CD4-positive, alpha-beta T cell treated with Interleukin-4 for 1 hour (primary cell): ENCODE measurements around the gene GNAQ.

ENCODE experiments used
- DNase-seq, 2 donors: peaks; one replicate each; pipeline ENCODE4 v3.0.0-alpha.2; 2020 to 2022

The GNAQ gene

GRCh38 chr9:77834898-77835488, 196.6 kb downstream of the GNAQ start:
- no peak for DNase-seq

GRCh38 chr9:77833561-77834429, 197.8 kb downstream of the GNAQ start:
- DNase-seq = no peak

DNA sequence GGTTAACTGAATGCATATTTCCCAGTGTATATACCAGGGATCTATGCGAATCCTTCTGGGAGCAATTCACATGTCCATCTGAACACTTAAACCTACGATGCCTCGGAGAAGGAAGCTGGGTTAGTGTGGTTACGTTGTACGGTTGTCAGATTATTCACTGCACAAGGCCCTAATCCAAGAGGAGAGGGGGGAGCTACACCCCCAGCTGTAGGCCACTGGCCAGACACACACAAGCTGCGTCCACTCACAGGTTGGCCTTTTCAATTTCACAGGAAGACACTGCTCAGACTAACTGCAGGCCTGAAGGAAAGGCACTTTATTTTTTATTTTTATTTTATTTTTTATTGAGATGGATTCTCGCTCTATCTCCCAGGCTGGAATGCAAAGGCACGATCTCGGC, 199.0 kb downstream of the GNAQ start:
- no peak for DNase-seq

- no peak for DNase-seq
These were observed 199.8 kb downstream of the GNAQ start for GRCh38 chr9:77831781-77832180.

GRCh38 chr9:77830618-77831285, 200.9 kb downstream of the GNAQ start:
- peak in 1 of 2 donors; percentile 14 for DNase-seq

GRCh38 chr9:77829420-77829819, 202.2 kb downstream of the GNAQ start:
- DNase-seq = no peak

DNA sequence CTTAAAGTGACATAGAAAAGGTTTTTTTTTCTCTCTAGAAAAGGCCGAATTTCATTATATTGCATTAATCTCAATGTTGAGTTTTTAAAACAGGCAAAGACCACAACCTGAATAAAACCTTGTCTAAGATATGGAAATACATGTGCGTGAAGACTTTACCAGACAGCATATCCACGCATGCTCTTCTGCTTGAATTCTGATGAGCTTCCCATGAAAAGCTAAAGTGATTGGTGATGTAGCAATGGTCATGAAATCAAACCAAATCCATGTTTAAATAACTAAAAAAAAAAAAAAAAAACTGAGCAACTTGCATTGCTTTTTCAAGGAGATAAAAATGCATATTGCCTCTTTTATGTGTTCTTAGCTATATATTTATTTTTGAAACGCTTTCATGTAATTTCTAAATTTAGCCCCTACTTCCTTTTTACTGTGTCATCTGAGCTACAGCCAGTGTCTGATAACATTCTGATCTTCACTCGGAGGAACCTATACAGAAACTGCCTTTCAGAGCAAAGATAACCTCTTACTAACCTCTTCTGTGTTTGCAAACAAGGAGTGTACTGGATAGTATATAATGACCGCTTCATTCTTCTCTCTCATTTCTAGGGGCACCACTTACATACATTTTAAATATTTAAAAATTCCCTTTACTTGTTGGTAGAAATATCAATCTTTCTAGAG, 204.4 kb downstream of the GNAQ start:
- DNase-seq = no peak

- no peak for DNase-seq
These were observed 205.0 kb downstream of the GNAQ start for GRCh38 chr9:77826621-77827020.

DNA sequence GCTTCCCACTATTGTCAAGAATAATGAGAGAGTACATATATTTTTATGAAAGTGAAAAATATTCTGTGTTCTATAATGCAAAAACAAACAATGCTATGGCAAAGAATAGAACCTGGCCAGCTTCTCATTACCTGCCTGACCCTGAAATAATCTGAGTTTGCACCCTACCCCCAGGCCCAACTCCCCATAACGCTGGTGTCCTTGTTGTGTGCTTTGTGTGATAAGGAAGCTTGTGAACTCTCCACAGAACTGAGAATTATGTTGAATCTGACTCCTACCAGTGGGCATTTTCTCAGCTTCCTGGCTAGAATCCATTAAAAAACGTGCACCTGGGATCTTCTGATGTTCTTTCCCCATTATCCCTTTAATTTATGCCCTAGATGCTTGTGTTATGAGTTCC, 205.5 kb downstream of the GNAQ start:
- no peak for DNase-seq

DNA sequence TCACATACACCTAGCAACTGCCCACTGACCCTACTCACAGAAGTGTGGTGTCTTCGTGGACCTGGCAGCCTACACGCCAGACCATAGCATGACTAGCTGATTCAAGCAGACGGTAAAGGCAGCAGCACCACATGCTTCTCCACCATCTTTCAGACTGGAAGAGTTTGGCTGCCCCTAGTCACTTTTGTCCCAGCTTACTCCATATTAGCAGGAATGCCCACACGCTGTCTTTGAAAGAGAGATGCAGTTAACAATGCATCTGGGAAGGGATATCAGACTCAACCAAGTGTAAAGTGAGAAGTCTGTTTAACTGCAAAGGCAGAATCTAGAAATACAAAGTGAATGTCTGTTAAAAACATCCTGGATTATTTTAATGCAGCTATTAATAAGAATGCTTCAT, 206.2 kb downstream of the GNAQ start:
- DNase-seq = no peak

DNA sequence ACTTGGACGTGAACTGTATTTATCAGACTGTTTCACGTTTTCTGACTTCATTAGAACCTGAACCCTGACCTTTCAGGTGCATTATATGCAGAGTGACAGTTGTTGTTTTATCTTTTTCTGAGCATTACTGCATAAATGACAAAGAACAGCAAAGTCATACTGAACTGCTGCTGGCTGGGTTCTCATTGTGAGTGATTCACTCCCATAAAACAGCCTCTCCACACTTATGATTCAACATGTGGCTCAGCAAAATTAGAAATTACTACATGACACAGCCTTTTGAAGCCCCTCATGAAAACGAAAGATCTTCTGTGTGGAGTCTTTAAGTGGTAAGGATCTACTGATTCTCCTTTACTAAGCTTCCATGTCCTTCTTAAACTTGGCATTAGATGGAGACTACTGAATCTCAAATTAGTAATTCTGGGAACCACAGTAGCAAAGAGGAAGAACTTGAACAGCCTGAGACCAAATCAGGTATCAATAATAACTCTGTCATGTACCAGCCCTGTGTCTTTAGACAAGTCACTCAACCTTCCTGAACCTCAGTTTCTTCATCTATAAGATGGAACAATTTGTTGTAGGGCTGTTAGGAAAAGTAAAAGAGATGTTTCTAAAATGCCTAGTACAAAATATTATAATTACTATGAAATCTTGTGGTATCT, 211.2 kb downstream of the GNAQ start:
- DNase-seq = no peak

- no peak for DNase-seq
These were observed 212.0 kb downstream of the GNAQ start for GRCh38 chr9:77819657-77820056.

DNA sequence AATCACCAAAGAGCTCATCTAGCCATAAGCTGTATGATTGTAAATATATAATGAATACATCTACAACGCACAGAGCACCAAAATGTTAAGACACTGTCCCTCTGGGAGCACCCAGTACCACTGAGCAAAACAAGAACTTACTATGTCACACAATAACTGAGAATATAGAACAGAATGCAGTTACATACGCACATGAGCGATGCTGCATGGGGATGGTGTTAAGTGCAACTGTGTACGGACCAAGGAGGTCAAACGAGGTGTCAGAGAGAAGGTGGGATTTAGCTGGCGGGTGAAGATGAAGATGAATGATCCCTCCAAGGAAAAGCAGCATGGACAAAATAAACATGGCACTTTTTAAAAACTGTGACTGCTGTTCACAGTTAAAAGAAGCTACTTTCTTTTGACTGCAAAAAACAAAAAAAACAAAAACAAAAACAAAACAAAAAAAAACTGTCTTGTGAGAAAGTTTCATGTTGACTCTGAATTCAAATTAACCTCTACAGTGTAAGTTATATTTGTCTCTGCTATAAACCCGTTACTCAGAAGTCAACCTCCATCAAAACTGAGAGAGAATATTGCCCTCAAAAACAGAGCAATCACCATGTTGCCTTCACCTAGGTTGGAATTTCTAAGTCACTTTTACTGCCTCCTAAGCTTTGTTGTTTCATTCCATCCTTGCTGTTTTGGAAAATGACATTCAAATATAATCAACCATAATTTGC, 213.9 kb downstream of the GNAQ start:
- no peak for DNase-seq

DNA sequence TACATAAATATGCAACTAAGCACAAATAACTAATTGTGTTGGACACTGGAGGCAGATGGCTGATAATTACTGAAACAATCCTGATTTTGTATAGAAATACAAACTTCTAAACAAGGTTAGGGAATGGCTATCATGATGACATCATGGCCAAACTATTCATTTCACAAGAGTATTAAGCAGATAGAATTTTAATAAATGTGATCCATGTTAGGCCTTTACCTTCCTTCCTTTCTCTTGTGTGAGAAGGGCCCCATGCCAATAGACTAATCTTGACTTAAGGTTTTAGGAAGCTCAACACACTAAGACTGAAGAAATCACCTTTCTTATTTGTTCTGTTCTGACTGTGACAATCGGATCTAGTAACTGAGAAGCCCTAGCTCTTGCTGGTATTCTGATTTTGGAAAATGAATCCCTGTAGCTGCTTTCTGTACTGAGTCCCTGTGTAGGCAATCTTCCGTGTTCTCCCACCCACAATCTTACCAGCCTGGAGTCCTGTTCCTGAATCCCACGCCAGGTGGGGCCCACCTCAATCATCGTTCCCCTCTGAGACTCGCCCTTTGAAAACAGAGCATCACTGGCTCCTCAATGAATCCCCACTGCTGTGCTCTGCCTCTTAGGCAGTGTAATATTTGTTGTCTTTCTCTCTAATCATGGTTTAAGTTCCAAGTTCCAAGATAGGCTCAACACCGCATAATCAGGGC, 214.8 kb downstream of the GNAQ start:
- DNase-seq = no peak

DNA sequence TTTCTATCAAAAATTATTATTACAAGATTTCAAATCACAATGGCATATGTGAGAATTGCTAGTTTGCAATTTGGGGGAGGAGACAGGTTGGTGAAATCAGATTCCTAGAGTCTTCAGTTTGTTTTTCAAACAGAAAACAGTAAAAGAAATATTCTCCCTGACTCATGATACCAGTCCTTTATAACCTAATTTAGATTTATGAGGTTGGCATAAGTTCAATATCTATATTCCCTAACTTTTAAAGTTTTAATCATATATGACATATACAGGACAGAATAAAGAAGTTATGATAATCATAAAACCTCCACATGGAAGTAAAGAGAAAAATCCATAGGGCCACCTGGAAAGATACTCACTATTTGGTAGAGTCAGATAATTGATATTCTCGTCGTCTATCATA, 216.4 kb downstream of the GNAQ start:
- no peak for DNase-seq

DNA sequence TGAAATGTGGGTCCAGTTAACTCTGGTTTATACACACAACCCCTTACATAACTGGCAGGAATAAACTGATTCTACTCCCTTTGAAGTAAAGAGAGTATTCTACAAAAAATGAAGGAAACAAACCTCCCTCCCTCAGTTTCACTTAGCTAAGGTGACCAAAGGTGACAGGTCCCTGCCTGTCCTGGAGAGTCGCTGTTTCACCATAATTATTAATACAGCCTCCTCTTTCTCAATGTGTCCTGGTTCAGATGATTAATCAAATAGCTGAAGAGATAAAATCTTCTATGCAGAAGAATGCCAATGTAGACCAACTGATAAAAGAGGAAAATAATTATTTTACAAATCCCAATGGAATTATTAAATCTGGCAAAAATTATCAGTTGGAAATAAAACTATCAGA, 219.8 kb downstream of the GNAQ start:
- no peak for DNase-seq

DNA sequence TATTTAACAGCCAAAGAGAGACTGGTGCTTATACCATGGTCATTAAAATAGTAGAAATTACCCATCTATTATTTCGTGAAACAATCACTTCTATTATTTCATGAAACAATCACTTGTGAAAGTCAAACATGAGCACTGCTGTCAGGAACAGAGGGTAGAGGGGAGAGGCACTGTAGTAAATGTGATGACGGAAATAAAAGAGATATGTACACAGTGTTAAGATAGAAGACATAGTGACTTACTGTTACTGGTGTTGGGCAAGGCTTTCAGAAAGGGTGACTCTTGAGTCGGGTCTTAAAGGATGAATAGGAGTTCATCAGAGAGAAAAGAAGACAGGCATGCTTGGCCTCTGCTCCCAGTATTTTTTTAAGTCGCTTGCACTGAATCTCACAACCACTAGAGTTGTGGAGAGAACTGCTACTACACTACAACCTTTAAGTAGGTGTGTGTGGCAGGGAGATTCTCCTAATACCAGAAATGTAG, 220.9 kb downstream of the GNAQ start:
- no peak for DNase-seq

- DNase-seq = no peak
These were observed 221.6 kb downstream of the GNAQ start for GRCh38 chr9:77810047-77810446.

DNA sequence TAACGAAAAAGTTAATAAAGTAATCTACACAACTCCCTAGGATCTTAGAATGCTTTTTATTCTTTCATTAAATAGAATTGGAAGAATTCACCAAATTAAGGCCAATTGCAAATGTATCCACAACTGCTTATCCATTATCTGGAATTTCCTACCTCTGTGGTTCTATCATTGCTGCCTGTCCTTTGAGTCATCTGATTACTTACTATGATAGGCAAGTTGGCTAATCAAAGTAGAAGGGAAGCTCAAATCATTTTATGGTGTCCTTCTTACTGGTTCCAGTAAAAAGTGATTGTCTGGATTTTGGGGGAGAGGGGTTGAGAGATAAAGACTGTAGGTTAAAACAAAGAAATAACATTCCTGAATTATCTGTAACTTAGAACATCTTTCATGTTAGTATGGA, 222.1 kb downstream of the GNAQ start:
- no peak for DNase-seq

DNA sequence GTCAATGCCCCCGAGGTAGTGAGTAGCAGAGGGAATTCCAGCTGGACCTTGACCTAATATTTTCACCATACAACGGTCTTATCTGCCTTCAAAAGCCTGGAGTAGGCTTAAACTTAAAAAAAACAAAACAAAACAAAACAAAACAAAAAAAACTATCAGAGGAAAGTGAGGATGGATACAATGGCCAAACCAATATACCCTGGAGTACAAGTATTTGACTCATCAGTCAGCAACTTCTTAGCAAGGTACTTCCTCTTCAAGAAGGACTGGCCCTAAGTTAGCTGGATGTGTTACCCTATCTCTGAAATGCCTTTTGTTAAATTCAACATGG, 222.9 kb downstream of the GNAQ start:
- DNase-seq = no peak
